ENCODE results near the gene MIA.
A peak's percentile ranks its signal among the peaks of the same experiment; 100 is the strongest.
"Not testable (repeated sequence)": the region's sequence is repeated elsewhere in the genome, so short reads cannot be mapped to it uniquely, and the experiment has no call there.

MIA gene

DNA sequence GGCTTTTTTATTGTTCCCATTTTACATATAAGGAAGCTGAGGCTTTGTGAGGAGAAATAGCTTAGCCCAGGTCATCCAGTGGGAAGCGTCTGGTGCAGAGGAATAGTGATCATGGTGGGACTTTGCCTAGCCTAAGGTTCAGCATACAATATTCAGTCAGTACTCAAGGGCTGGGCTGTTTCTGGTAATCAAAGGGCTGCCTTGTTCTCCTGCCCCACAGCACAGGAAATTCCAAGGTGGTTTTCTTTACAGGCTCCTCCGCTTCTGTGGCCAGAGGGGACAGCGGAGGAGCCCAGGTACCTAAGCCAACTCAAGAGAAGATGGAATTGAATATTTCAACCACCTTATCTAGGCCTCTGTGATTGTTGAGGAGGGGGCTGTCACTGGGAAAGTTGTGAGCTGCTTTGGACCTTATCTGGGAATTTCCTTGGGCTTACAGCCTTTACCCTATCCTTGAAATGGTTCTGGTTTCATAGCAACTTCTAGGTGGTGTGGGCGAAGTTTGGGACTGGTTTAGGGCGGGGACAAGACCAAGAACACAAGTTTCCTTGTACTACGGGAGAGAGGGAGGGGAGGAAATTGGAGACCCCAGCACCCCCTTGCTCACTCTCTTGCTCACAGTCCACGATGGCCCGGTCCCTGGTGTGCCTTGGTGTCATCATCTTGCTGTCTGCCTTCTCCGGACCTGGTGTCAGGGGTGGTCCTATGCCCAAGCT lies at the start of gene MIA:
Gene MIA, plus strand, starts transcription at position 606 of the 716 bp plus-strand sequence. Its CDS starts 22 bp downstream, at position 628.
- DNase-seq: no peak

DNA sequence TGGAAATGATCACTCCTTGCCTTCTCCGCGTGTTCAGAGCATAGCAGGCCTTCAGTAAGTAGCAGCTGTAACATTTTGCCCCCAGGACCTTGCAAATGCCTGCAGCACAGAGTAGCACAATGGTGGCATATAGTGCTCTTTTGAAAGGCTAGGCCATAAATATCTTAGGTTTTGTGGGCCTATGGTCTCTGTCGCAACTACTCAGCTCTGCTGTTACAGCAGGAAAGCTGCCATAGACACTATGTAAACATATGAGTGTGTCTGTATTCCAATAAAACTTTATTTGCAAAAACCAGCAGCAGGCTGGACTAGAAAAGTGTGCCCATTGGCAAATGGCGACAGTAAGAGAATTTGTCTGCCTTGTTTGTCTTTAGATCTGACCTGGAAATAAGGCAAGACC lies 49.0 kb upstream of the MIA start:
- no peak for DNase-seq

DNA sequence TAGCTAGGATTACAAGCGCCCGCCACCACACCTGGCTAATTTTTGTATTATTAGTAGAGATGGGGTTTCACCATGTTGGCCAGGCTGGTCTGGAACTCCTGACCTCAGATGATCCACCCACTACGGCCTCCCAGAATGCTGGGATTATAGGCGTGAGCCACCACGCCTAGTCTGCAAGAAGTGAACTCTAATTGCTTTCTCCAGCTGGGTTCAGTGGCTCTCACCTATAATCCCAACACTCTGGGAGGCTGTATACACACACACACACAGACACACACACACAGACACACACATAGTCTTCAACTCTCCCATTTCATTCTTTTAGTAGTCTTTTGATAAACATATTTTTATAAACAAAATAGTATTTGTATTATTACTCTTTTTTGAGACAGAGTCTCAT lies 45.3 kb upstream of the MIA start:
- not testable (repeated sequence) for DNase-seq

DNA sequence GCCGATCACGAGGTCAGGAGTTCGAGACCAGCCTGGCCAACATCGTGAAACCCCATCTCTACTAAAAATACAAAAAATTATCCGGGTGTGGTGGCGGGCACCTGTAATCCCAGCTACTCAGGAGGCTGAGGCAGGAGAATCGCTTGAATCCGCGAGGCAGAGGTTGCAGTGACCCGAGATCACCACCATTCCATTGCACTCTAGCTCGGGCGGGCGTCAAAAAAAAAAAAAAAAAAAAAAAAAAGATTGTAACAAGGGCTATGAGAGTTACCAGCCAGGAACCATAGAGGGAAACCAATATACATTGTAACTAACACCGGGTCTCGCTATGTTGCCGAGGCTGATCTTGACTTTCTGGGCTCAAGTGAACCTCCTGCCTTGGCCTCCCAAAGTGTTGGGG lies 43.0 kb upstream of the MIA start:
- not testable (repeated sequence) for DNase-seq

DNA sequence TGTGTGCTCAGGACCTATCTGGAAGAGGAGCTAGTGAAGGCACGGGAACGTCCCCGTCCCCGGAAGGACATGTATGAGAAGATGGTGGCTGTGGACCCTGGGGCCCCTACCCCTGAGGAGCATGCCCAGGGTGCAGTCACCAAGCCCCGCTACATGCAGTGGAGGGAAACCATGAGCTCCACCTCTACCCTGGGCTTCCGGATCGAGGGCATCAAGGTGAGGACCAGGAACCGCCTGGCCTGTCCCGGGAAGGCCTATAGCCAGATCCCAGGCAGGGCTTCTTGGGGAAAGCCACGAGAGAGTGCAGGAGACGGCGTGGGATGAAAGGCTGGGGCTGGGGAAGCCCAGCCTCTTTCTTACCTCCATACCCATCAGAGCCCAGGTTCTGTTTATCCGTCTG lies 42.2 kb upstream of the MIA start:
- no peak for DNase-seq

DNA sequence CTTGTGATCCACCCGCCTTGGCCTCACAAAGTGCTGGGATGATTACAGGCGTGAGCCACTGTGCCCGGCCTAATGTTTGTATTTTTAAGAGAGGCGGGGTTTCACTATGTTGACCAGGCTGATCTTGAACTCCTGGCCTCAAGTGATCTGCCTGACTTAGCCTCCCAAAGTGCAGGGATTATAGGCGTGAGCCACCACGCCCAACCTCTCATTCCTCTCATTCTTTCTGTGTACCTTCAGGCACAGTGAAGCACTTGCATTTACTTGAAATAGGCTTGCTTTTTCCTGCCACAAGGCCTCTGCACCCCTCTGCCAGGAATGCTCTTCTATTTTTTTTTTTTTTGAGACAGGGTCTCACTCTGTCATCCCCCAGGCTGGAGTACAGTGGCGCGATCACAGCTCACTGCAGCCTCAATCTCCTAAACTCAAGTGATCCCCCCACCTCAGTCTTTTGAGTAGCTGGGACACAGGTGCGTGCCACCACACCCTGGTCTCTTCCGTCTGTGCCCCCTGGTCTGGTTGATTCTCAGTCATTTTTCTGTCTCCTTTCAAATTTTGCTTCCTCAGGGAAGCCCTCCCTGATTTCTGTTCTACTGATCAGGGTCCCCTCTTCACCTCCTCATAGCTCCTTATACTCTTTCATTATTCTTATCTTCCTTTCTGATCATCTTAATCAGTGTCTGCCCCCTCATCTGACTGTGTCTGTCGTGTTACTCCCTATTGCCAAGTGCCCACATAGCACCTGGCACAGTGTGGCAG lies 40.1 kb upstream of the MIA start:
- DNase-seq: no peak

DNA sequence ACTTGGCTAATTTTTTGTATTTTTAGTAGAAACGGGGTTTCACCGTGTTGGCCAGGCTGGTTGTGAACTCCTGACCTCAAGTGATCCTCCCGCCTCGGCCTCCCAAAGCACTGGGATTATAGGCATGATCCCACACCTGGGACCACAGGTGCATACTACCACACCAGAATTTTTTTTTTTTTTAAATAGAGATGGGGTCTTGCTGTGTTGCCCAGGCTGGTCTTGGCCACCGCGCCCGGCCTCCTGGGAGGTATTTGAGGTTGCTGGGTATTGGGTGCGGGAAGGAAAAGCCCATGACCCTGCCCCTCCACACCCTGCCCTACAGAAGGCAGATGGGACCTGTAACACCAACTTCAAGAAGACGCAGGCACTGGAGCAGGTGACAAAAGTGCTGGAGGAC lies 38.7 kb upstream of the MIA start:
- DNase-seq: no peak

DNA sequence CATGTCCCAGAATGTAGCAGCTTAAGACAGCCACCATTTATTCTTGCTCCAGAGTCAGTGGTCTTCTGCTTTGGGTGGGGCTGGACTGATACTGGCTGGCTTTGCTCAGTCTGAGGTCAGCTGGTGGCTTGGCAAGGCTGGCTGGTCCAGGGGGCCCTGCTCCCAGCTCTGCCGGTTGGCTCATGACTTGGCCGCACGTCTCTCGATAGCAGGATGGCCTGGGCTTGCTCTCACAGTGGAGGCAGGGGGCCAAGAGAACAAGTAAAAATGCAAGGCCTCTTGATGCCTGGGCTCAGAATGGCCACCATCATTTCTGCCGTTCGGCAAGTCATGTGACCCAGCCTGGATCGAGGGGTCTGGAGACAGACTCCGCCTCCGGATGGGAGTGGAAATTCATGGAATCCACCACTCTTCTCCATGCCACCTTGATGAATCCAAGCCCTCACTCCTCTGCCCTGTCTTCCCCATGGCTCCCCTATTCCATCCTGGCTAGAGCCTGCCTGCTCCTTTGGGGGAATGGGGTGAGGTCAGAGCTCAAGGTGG lies 38.1 kb upstream of the MIA start:
- DNase-seq: no peak

DNA sequence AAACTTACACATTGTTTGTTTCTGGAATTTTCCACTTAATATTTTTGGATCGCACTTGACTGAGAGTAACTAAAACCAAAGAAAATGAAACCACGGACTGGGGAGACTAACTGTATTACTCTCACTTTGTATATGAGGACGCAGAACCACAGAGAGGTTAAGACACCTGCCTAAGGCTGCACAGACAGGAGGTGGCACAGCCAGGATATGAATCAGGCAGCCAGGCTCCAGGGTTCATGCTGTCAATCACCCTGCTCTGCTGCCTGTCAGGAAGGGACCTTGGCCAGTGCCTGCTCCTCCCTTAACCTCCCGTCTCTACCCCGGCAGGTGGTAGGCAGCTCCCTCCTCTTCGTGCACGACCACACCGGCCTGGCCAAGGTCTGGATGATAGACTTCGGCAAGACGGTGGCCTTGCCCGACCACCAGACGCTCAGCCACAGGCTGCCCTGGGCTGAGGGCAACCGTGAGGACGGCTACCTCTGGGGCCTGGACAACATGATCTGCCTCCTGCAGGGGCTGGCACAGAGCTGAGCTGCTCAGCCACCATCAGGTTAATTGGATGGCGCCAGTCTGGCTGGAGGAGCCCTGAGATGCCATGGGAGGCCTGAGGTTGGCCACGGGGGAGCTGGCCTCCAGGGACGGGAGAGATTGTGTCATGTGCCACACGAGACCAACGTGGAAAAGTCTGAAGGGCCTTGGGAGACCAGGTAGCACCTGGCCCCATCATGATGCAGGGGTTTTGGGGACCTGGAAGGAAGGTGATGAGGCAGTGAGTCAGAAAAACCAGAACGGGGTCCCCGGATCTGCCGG lies 36.1 kb upstream of the MIA start:
- DNase-seq: no peak

DNA sequence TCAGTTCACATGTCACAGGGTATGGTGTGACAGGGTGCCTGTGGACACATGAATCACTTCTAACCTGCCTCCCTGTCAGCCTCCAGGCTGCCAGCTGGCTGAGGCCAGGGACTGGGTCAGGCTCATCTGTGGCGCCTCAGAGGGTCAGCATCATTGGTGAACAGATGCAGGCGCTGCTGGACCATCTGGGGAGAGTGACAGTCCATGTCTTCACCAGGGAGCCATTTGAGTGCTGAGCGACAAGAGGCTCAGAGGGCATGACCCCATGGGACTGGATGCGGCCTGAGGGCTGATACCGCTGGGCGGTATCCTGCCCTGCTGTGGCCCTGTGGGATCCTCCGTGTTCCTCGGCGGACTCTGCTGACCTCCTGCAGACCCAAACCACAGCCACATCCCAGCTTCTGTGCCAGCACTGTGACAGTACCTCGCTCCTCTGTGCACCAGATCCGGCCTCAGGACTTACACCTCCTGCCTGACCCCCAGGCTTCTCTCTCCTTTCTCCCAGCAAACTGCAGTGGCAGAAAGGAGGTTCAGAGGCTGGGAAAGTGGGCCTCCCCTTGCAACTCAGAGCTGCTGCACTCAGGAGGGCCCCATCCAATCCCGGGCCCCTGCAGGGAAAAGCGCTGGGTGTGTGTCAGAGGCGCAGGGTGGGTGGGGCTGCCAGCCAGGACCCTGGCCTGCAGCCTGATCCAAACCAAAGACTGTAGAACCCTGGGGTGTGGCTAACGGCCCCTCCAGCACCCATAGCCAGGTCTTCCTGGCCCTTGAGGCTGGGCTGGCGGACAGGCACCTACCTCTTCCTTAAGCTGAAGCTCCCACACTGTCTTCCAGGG lies 35.2 kb upstream of the MIA start:
- no peak for DNase-seq

DNA sequence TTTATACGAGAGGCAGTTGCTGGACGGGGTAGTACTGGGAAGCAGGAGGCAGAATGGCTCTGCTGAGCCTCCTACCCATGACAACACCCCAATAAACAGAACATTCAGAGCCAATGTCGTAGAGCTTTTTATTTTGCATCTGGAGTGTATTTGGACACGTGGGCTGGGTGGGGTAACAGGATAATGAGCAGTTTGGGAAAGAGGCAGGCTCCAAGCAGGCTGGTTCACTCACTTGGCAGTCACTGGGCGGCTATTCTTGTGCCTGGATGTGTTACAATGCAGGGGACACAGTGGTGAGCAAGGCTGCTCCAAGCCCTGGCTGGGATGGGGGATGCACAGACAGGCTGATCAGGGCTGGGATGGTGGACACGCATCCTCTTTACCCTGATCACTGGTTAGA lies 34.6 kb upstream of the MIA start:
- DNase-seq: no peak

DNA sequence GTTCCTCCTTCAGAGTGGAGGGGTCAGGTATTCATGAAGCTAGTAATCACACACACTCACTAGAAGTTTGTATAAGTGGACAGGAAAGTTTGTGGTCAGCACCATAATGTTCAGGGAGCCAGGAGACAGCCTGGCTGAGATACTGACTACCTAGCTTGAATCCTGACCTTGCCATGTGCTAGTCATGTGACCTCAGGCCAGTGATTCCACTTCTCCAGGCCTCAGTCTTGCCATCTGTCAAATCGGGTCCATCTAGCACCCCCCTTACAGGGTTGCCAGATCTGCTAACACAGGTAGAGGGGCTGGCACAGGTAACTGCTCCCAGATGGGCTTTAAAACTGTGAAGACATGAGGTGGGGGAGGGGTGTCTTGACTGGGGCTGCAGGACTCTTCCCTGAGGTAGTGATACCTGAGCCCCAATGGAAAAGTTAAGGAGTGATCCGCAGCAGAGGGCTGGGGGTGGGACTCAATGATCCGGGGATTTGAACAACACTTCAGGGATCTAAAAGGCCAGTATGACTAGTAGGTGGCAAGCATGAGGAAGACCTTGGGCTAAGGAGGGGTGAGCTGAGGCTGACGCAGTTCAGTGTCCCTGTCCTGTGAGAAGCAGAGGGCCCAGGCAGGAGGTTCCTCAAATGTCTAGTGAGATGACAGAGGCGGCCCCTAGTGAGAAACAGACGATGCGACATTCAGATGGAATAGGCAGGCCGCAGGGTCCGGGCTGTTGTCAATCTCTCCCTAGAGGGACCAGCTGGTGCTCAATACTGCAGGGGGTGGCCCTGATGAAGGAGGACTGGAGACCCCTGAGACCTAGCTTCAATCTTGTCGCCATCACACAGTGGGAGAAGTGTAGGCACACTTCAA lies 33.6 kb upstream of the MIA start:
- no peak for DNase-seq

DNA sequence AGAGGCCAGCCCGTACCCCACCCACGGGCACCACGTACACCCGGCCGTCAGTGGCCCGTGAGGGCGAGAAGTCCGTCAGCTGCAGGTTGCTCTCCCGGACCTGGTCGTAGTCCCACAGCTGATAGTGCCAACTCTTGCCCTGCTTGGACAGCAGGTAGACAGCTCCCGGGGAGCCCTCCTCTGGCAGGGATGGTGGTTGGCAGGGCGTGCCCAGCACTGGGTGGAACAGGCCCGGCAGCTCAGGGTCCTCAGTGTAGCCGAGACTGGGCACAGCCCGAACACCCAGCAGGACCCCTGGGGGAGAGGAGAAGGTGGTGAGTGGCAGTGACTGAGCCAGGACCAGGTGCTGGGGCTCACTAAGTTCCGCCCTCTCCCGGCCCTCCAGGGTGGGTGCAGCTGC lies 32.8 kb upstream of the MIA start:
- DNase-seq: no peak

DNA sequence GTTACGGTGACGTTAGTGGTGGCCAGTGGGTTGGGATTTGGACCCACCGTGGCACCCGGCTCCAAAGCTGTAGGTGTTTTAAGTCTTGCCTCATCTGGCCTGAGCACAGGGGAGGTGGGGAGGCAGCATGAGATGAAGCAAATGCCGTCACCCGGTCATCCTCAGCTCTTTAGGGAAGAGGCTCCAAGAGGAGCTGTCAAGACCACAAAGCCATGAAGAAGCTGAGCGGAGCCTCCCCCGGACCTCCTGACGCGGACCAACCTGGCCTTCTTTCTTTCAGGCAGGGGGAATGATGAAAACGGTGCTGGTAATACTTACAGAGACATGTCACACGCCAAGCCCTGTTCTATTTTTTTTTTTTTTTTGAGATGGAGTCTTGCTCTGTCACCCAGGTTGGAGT lies 32.4 kb upstream of the MIA start:
- no peak for DNase-seq

DNA sequence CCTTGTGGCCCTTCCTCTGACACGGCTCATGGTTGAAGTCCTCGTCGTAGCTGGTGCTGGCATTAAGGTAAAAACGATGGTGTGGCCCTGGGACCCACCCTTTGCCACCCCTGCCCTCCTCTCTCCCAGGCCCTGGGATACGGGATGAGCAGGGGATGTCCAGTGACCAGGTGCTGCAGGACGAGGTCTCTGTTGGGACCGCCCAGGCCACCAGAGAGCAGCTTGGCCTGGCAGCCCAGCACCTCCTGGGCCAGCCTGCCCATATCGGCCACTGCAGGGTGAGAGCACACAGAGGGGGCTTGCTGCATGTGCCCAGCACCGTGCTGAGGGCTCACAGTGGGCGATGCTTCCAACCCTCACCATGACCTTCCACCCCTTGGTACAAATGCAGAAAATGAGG lies 31.4 kb upstream of the MIA start:
- DNase-seq: no peak

DNA sequence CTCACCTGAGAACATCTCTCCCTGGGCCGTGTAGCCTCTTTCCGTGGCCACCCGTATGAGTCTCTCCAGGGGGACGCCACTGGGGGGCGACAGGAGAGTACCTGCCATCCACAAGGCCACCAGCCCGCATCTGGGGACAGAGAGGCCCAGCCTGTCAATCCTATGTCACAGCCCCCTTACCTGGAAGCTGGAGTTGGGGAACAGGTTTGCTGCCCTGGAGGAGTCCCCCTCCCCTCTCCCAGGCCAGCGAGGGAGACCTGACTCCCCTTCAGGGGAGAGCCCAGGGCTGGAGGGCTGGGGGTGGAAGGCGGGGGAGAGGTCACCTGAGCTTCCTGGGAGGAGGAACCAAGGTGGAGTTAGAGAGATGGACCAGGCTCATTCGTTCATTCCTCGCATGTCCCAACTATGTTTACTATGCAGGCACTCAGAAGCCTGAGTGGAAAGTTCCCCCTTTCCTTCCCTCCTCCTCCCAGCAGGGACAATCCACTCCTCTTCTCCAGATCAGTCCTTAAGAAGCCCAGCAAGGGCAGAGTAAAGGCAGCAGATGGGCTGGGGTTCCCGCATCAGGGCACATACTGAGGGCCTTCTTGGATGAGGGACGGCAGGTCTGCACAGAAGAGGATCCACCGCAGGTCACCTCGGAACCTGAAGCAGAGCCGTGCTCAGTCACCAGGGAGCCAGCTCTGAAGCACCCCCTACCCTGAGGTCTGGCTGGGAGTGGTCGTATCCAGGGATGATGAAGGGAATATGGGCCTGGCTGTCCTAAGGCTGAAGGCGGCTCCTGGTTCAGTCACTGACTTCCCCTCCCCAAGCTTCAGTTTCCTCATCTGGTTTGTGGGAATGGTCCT lies 30.5 kb upstream of the MIA start:
- DNase-seq: peak; percentile 25

DNA sequence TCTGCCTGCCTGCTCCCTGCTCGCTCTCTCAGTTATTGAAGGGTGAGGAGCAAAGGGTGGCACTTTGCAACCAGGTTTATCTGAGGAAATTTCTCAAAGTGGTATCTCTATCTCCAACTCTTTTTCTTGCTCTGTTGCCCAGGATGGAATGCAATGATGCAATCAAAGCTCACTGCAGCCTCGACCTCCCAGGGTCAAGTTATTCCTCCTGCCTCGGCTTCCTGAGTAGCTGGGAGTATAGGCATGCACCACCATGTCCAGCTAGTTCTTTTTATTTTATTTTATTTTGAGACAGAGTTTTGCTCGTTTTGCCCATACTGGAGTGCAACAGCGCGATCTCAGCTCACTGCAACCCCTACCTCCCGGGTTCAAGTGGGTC lies 29.9 kb upstream of the MIA start:
- no peak for DNase-seq

DNA sequence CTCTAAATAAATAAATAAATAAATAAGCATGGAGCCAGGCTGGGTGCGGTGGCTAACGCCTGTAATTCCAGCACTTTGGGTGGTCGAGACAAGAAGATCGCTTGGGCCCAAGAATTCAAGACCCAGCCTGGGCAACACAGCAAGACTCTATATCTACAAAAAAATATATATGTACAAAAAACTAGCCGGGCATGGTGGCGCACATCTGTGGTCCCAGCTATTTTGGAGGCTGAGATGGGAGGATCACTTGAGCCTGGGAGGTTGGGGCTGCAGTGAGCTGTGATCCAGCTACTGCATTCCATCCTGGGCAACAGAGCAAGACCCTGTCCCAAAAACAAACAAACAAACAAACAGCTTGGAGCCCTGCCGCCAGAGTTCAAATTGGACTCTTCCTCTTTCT lies 27.8 kb upstream of the MIA start:
- DNase-seq: no peak

DNA sequence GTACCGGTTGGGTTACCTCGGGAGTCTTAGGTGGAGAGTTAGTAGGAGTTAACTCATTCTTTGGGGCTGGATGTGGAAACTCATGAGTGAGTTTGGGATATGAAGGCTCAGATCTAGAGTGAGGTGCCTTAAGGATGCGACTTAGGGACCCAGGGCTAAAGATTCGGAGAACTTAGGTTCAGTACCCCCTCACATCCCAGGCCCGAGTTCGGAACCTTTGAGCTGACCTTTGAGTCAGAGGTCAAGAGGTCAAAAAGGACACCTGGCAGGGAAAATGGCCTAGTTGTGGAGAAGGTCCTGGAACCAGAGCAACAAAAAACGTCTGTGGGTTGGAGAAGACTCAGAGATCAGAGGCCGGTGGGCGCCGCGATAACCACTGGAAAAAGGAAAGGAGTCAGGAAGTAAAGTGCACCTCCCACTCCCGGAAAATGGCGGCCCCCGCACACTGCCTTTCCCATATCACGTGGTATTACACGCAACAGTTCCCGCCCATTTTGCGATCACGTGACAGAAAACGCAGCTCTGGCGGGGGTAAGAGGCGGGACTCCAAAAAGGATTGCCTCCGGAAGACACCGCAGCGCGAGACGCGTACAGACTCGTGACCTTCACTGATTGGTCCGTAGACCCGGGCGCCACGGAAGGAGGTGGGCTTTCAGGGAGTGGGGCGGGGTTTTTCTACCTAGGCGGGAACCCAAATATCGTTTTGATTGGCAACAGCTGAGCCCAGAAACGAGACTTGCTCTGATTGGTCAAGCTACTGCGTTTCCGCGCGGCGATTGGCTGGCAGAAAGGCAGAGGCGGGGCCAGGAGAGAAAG lies 25.1 kb upstream of the MIA start, which contains the start of gene ACTMAP:
Gene ACTMAP, minus strand, starts transcription at position 420 of the 816 bp plus-strand sequence. CDS start 674 bp downstream, outside the sequence.
- DNase-seq: peak; percentile 100

All from CD4-positive, alpha-beta T cell treated with Interleukin-4 for 4 hours (primary cell).